Measurements from ENCODE around the gene GALNT6. TPM values are rescaled to one million over a fixed set of nuclear protein-coding genes. Genes with fewer than 3 reads are reported as not detected.

The GALNT6 gene
- total RNA-seq, 1 experiment from 2014 or later, result 190 TPM

DNA sequence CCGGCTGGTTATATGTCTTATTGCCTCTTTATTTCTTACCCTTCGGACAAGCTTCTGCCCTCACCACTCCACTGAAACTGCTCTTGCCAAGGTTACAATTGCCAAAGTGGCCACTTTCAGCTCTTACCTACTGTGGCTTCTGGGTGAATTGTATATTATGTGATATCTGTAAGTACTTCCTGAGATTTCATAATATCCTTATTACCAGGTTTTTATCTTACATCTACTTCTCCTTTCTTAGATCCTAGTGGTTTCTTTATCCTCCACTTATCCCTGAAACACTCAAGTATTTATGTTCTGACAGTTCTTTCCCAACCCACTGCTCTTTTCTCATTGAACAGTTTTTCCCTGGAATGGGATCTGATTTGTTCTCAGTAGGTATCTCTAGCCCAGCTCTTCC lies 55.3 kb downstream of the GALNT6 start:
- H3K4me3 Mint-ChIP-seq (ENCODE audit: unreplicated experiment), result no peak overlapping the region
- no peaks in the 10 kb centered on the region for H3K27me3 Mint-ChIP-seq (ENCODE audit: insufficient read depth, unreplicated experiment)
- CTCF ChIA-PET, result no interaction called here
- Histone ChIP-seq H3K4me1 (peaks cover under 1% of the 10 kb centered on the region), H3K9me3 (no peaks in the 10 kb centered on the region), H3K36me3 (ENCODE audit: control insufficient read depth, insufficient read depth, low read length) (no peaks in the 10 kb centered on the region), H3K4me3 (ENCODE audit: low read depth, low read length) (no peak overlapping the region), H3K27me3 (replicated peaks; ENCODE audit: control insufficient read depth, insufficient read depth, low read length) (no peaks in the 10 kb centered on the region)
- no peak for DNase-seq
- intact Hi-C loops (cut with micrococcal nuclease; ENCODE audit: unreplicated experiment), result no loop called here
- TF ChIP-seq, protein P1, sequence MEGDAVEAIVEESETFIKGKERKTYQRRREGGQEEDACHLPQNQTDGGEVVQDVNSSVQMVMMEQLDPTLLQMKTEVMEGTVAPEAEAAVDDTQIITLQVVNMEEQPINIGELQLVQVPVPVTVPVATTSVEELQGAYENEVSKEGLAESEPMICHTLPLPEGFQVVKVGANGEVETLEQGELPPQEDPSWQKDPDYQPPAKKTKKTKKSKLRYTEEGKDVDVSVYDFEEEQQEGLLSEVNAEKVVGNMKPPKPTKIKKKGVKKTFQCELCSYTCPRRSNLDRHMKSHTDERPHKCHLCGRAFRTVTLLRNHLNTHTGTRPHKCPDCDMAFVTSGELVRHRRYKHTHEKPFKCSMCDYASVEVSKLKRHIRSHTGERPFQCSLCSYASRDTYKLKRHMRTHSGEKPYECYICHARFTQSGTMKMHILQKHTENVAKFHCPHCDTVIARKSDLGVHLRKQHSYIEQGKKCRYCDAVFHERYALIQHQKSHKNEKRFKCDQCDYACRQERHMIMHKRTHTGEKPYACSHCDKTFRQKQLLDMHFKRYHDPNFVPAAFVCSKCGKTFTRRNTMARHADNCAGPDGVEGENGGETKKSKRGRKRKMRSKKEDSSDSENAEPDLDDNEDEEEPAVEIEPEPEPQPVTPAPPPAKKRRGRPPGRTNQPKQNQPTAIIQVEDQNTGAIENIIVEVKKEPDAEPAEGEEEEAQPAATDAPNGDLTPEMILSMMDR (IDR thresholded peaks at IDR 0.05; ENCODE audit: insufficient read depth in 1 of 2, low read depth in 1 of 2, low read length in 1 of 2, severe bottlenecking in 1 of 2, unreplicated experiment in 1 of 2), result no peak
- H3K27ac Mint-ChIP-seq (ENCODE audit: unreplicated experiment), result no peak overlapping the region
- no peaks in the 10 kb centered on the region for H3K36me3 Mint-ChIP-seq (ENCODE audit: insufficient read depth, unreplicated experiment)
- POLR2A ChIA-PET, result interaction anchor here (0.6 kb wide), 1 partner anchor 59 kb away, joined by 3 read pairs; no protein-coding TSS in a partner anchor
- no TSS peak for BruUV-seq (replicated peaks)
- no peaks in the 10 kb centered on the region for H3K9me3 Mint-ChIP-seq (ENCODE audit: unreplicated experiment)
- H3K4me1 Mint-ChIP-seq (ENCODE audit: low read depth, unreplicated experiment), result peaks cover 27% of the 10 kb centered on the region

DNA sequence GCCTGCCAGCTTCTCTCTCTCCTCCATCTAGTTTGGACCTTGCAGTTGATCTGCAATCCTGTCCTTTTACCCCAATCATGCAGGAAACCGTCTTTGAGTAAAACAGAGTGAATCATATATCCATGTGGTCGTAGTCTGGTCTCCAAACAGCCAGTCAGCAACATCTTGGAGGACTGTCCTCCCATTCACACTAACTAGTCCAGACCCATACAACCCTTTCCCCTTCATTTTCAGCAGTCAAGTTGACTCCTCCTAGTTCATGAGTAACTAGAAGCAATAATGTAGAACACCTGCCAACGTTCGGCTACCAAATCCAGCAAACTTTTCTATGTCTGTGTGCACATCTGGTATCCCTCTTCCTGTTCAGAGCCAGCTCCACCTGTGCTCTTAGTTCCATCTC lies 56.4 kb downstream of the GALNT6 start:
- Mint-ChIP-seq H3K36me3 (ENCODE audit: insufficient read depth, unreplicated experiment) (no peaks in the 10 kb centered on the region), H3K27me3 (ENCODE audit: insufficient read depth, unreplicated experiment) (no peaks in the 10 kb centered on the region), H3K9me3 (ENCODE audit: unreplicated experiment) (no peaks in the 10 kb centered on the region), H3K27ac (ENCODE audit: unreplicated experiment) (no peak overlapping the region), H3K4me1 (ENCODE audit: low read depth, unreplicated experiment) (peaks cover 31% of the 10 kb centered on the region), H3K4me3 (ENCODE audit: unreplicated experiment) (no peak overlapping the region)
- Histone ChIP-seq H3K27me3 (replicated peaks; ENCODE audit: control insufficient read depth, insufficient read depth, low read length) (no peaks in the 10 kb centered on the region), H3K9me3 (no peaks in the 10 kb centered on the region), H3K4me1 (no peaks in the 10 kb centered on the region), H3K36me3 (ENCODE audit: control insufficient read depth, insufficient read depth, low read length) (no peaks in the 10 kb centered on the region), H3K4me3 (ENCODE audit: low read depth, low read length) (no peak overlapping the region)
- no peak for DNase-seq
- no TSS peak for BruUV-seq (replicated peaks)
- intact Hi-C loops (cut with micrococcal nuclease; ENCODE audit: unreplicated experiment), result no loop called here
- ChIA-PET POLR2A (no interaction called here), CTCF (interaction anchor here (0.6 to 0.8 kb wide), 2 partner anchors 65 to 96 kb away, joined by 3 read pairs; partner anchors contain the start of gene DAZAP2)
- TF ChIP-seq, protein P1 (IDR thresholded peaks at IDR 0.05; ENCODE audit: insufficient read depth in 1 of 2, low read depth in 1 of 2, low read length in 1 of 2, severe bottlenecking in 1 of 2, unreplicated experiment in 1 of 2), result no peak

DNA sequence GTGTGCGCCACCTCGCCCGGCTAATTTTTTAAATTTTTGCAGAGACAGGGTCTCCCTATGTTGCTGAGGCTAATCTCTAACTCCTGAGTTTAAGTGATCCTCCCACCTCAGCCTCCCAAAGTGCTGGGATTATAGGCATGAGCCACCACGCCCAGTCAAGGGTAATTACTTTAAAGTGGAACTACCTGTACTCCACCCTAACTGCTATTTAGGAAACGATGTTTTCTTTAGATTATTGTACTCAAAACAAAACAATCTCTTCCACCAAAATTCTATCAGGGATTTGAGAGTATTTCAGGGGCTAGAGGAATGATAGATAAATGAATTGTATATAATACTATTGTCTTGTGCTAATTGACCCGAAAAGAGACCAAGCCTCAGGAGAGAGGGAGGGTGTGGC lies 57.7 kb downstream of the GALNT6 start:
- Mint-ChIP-seq H3K27ac (ENCODE audit: unreplicated experiment) (no peak overlapping the region), H3K9me3 (ENCODE audit: unreplicated experiment) (no peaks in the 10 kb centered on the region), H3K36me3 (ENCODE audit: insufficient read depth, unreplicated experiment) (no peaks in the 10 kb centered on the region), H3K27me3 (ENCODE audit: insufficient read depth, unreplicated experiment) (no peaks in the 10 kb centered on the region), H3K4me1 (ENCODE audit: low read depth, unreplicated experiment) (peaks cover 34% of the 10 kb centered on the region), H3K4me3 (ENCODE audit: unreplicated experiment) (no peak overlapping the region)
- ChIA-PET POLR2A (no interaction called here), CTCF (interaction anchor here (0.7 kb wide), 1 partner anchor 64 kb away, joined by 4 read pairs; no protein-coding TSS in a partner anchor)
- H3K9me3 ChIP-seq, result no peaks in the 10 kb centered on the region
- H3K27me3 ChIP-seq (replicated peaks; ENCODE audit: control insufficient read depth, insufficient read depth, low read length), result no peaks in the 10 kb centered on the region
- no peak overlapping the region for H3K4me3 ChIP-seq (ENCODE audit: low read depth, low read length)
- BruUV-seq (replicated peaks), result no TSS peak
- intact Hi-C loops (cut with micrococcal nuclease; ENCODE audit: unreplicated experiment), result no loop called here
- TF ChIP-seq, protein P1 (IDR thresholded peaks at IDR 0.05; ENCODE audit: insufficient read depth in 1 of 2, low read depth in 1 of 2, low read length in 1 of 2, severe bottlenecking in 1 of 2, unreplicated experiment in 1 of 2), result no peak
- H3K36me3 ChIP-seq (ENCODE audit: control insufficient read depth, insufficient read depth, low read length), result no peaks in the 10 kb centered on the region
- DNase-seq, result no peak
- H3K4me1 ChIP-seq, result no peaks in the 10 kb centered on the region
